Upper lobe of left lung (tissue), 4 donors: ENCODE measurements around the gene CIAO2B.

Experiments used
- CTCF ChIP-seq, 6 experiments: fragments of 450-650 bp in 4 of 6; fragments of 200-600 bp in 2 of 6; sonication (generic) in 2 of 6; IDR thresholded peaks; one replicate each; pipeline ENCODE4 v1.5.1; 2016 to 2019; ENCODE audit warnings: antibody characterized with exemption in 6 of 6
- EP300 ChIP-seq, 4 donors: sonication (generic); formaldehyde crosslinking; IDR thresholded peaks; one replicate each; pipeline ENCODE4 v1.5.1; 2017; ENCODE audit warnings: antibody characterized with exemption in 4 of 4, control low read depth in 2 of 4
- POLR2A ChIP-seq, 4 donors: fragments of 450-650 bp; IDR thresholded peaks; one replicate each; pipeline ENCODE4 v1.5.1; 2016 to 2017; ENCODE audit warnings: antibody characterized with exemption in 4 of 4, mild to moderate bottlenecking in 2 of 4

- TF ChIP-seq POLR2A (IDR thresholded peaks at IDR 0.05) (no peak), CTCF (IDR thresholded peaks at IDR 0.05) (no peak), EP300 (IDR thresholded peaks at IDR 0.05) (no peak)
Measured at GRCh38 chr16:66930189-66930588, 4.0 kb downstream of the CIAO2B start.
